Endothelial cell (in vitro differentiated cells): ENCODE results near the gene R3HCC1L. TPM values are rescaled to one million over a fixed set of nuclear protein-coding genes. Genes with fewer than 3 reads are reported as not detected.
"Not testable (repeated sequence)": the region's sequence is repeated elsewhere in the genome, so short reads cannot be mapped to it uniquely, and the experiment has no call there.

Source experiments
- DNase-seq: peaks from one replicate; pipeline ENCODE4 v3.0.0; 2021; ENCODE audit warnings: low spot score
- H3K27ac Mint-ChIP-seq: one replicate; pipeline ENCODE4 v1.8.0; 2021; ENCODE audit warnings: mixed read lengths, inconsistent platforms; ENCODE audit not compliant: unreplicated experiment
- H3K27me3 Mint-ChIP-seq: one replicate; pipeline ENCODE4 v1.8.0; 2021; ENCODE audit warnings: mild to moderate bottlenecking, moderate library complexity, mixed read lengths, inconsistent platforms; ENCODE audit not compliant: unreplicated experiment
- H3K36me3 Mint-ChIP-seq: one replicate; pipeline ENCODE4 v1.8.0; 2021; ENCODE audit warnings: mild to moderate bottlenecking, low read depth, mixed read lengths, inconsistent platforms; ENCODE audit not compliant: unreplicated experiment
- H3K4me1 Mint-ChIP-seq: one replicate; pipeline ENCODE4 v1.8.0; 2021; ENCODE audit warnings: mild to moderate bottlenecking, mixed read lengths, inconsistent platforms; ENCODE audit not compliant: unreplicated experiment
- H3K4me3 Mint-ChIP-seq: one replicate; pipeline ENCODE4 v1.8.0; 2021; ENCODE audit warnings: mild to moderate bottlenecking, mixed read lengths, inconsistent platforms; ENCODE audit not compliant: unreplicated experiment
- H3K9me3 Mint-ChIP-seq: one replicate; pipeline ENCODE4 v1.8.0; 2021; ENCODE audit warnings: mixed read lengths, inconsistent platforms; ENCODE audit not compliant: unreplicated experiment
- CTCF ChIP-seq: fragments of 200-600 bp; sonication (generic); IDR thresholded peaks from one replicate; pipeline ENCODE4 v1.5.0; 2021; ENCODE audit warnings: antibody characterized with exemption; ENCODE audit not compliant: unreplicated experiment
- total RNA-seq: library from RNA; stranded (reverse); fragmentation: NEBNext Ultra II Directional; extraction: Animal tissue kit (Norgen Biotek cat#: 25700); gene quantifications from one replicate; pipeline ENCODE4 v1.2.1, GENCODE V29; 2021; ENCODE audit not compliant: unreplicated experiment

Gene R3HCC1L
- total RNA-seq, 1 donor from 2014 or later: 21.3 TPM

GRCh38 chr10:98125940-98126631, 8.4 kb upstream of the R3HCC1L start:
- H3K4me3 Mint-ChIP-seq: no peak overlapping the region
- peaks cover 1% of the 10 kb centered on the region for H3K27me3 Mint-ChIP-seq
- TF ChIP-seq CTCF: no peak
- H3K4me1 Mint-ChIP-seq: no peaks in the 10 kb centered on the region
- no peaks in the 10 kb centered on the region for H3K36me3 Mint-ChIP-seq
- no peak overlapping the region for H3K27ac Mint-ChIP-seq
- DNase-seq: no peak
- H3K9me3 Mint-ChIP-seq: peaks cover 8% of the 10 kb centered on the region

DNA sequence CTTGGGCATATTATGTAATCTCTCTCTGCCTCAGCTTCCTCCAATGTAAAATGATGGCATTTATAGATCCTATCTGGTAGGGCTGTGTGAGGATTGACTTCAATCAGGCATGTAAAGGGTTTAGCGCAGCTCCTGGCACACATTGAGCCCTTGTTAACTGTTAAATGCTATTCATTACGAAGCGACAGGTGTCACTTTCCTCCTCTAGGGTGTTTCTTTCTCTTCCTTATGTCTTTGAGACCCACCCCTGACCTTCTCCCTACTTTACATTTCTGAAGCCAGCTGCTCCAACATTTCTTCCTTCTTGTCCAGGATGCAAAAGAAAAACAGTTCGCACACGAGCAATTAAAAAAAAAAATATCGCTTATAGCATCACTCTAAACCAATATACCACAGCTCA, 5.7 kb upstream of the R3HCC1L start:
- Mint-ChIP-seq H3K4me1 (no peaks in the 10 kb centered on the region), H3K27ac (no peak overlapping the region), H3K4me3 (no peak overlapping the region), H3K9me3 (peaks cover 3% of the 10 kb centered on the region), H3K36me3 (peaks cover 7% of the 10 kb centered on the region), H3K27me3 (no peaks in the 10 kb centered on the region)
- TF ChIP-seq CTCF: no peak
- DNase-seq: no peak

DNA sequence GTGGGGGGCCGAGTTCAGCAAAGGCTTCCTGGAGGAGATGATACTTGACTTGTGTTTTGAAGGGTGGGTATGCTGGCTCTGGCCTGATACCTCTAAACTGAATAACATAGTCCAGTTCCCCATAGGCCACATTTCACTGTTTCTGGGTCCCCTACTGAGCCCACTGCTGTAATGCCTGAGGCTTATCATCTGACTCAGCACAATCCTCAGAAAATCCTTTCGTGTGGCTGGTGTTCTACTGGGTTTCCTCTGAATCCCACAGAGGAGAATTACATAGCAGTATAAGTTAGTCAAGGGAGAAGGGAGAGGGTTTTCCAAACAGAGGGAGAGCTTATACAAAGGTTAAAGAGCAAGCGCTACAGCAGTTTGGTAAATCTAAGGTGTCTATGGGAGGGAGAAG, 2.8 kb upstream of the R3HCC1L start:
- Mint-ChIP-seq H3K4me1 (peaks cover 13% of the 10 kb centered on the region), H3K9me3 (no peaks in the 10 kb centered on the region), H3K4me3 (no peak overlapping the region), H3K36me3 (peaks cover 11% of the 10 kb centered on the region), H3K27ac (no peak overlapping the region), H3K27me3 (peaks cover 1% of the 10 kb centered on the region)
- no peak for DNase-seq
- TF ChIP-seq CTCF: no peak

DNA sequence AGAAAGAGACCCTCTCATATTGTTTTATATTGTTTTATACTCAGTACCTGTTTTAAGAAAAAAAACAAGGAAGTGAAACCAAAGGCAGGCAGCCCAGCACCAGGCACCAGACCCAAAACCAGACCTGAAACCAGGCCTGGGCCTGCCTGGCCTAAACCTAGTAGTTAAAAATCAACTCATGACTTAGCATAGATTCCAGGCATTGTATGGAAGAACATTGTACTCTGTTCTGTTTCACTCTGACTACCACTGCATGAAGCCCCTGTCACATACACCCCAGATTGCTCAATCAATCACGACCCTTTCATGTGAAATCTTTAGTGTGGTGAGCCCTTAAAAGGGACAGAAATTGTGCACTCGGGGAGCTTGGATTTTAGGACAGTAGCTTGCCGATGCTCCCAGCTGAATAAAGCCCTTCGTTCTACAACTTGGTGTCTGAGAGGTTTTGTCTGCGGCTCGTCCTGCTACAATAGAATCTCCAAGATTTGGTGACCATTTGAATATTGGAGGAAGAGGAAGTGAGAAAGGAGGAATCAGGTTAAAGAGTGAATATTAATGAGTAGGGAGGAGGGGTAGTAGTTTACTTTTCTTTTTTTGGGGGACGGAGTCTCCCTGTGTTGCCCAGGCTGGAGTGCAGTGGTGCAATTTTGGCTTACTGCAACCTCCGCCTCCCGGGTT, 1.2 kb upstream of the R3HCC1L start:
- Mint-ChIP-seq H3K36me3 (peaks cover 11% of the 10 kb centered on the region), H3K4me1 (peaks cover 13% of the 10 kb centered on the region)
- not testable (repeated sequence) for H3K27ac Mint-ChIP-seq, DNase-seq, H3K4me3 Mint-ChIP-seq, H3K9me3 Mint-ChIP-seq, H3K27me3 Mint-ChIP-seq

DNA sequence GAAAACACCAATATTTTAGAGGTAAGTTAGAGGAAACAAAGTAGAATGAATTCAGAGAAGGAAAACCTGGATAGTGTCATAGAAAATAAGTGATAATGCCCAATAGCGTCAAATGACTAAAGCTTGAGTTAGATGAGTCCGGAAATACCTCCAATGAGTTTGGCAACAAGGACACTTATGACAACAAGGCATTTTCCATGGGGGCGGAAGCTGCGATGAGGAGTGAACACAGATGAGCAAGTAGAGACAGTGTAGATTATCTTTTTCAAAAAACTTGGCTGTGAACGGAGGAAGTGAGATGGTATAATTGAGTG, 383 bp upstream of the R3HCC1L start:
- H3K4me1 Mint-ChIP-seq: peaks cover 13% of the 10 kb centered on the region
- DNase-seq: no peak
- H3K27ac Mint-ChIP-seq: peak overlapping the region; percentile 86
- H3K4me3 Mint-ChIP-seq: peak overlapping the region; percentile 88
- TF ChIP-seq CTCF: no peak
- peaks cover 3% of the 10 kb centered on the region for H3K27me3 Mint-ChIP-seq
- H3K36me3 Mint-ChIP-seq: peaks cover 11% of the 10 kb centered on the region
- no peaks in the 10 kb centered on the region for H3K9me3 Mint-ChIP-seq
